ENCODE data around the gene CEL. TPM values are rescaled to one million over a fixed set of nuclear protein-coding genes. Genes with fewer than 3 reads are reported as not detected.

Gene CEL
- polyA plus RNA-seq, 1 donor from 2014 or later, result not detected

DNA sequence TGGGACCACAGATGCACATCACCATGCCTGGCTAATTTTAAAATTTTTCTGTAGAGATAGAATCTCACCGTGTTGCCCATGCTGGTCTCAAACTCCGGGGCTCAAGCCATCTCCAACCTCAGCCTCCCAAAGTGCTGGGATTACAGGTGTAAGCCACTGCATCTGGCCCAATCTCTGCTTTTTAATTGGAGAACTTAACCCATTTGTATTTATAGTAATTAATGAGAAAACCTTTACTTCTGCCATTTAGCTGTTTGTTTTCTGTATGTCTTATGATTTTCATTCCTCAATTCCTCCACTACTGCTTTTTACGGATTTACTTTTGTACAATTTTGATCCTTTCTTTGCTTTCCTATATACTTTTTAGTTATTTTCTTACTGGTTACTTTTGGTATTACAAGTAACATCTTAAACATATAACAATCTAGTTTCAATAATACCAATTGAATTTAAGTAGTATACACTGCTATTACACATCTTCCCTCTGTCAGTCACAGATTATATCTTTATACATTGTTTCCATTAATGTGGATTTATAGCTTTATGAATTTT is 33.1 kb downstream of the CEL start:
- no peak overlapping the region for H3K27ac Mint-ChIP-seq
- peaks cover 4 to 10% (median 6%) of the 10 kb centered on the region in 3 donors for H3K9me3 Mint-ChIP-seq

DNA sequence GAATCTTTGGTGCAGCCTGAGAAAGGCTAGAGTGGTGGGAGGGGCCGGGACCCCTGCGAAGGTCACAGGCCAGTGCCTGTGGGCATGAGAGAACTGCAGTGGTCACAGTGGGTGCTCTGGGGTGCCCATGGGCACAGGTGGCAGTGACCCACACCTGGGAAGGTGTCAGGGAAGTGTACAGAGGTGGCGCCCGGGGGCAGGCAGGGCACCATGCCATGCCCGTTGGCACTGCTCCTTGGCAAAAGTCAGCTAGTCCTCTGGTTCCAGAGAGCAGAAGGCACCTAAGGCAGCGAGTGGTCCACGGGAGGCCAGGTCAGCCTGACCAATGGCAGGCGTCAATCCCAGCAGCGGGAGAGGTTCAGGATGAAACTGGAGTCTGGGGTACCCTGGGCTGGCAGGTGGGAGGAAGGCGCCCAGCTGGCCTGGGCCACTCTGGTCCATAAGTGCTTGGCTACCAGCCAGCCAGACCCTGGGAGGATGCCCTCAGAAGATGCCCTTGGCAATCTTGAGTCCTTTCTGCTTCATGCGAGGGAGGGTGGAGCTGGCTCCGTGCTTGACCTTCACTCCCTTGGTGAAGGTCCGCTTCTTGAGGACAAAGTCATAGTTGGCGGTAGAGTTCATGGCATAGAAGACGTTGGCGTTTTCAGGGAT is 36.4 kb downstream of the CEL start:
- Mint-ChIP-seq H3K36me3 (peaks cover 11% of the 10 kb centered on the region), H3K4me1 (peaks cover 0 to 2% (median 0%) of the 10 kb centered on the region in 3 donors)

More for the DNA sequence above, 33.1 kb downstream of the CEL start:
- H3K27me3 Mint-ChIP-seq, result no peaks in the 10 kb centered on the region
- H3K36me3 Mint-ChIP-seq, result peaks cover 8% of the 10 kb centered on the region
- no peak overlapping the region for H3K4me3 Mint-ChIP-seq
- H3K4me1 Mint-ChIP-seq, result peaks cover 0 to 5% (median 0%) of the 10 kb centered on the region in 3 donors

DNA sequence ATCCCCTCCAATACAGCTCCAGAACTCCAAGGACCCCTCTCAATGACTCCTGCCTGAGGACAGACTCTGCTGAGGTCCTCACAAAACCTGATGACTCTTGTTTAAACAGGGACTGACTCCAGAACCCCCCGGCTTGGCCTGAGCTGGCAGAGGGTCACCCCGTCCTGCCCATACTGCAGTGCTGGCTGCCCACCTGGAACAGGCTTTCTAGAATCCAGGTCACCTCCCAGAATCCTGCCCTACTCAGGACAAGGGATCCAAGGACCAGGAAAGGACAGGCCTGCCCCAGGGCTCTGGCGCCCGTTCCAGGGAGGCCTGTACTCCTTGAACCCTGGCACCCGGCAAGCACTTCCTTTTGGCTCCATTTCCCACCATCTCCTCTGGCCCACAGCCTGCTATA is 37.1 kb downstream of the CEL start:
- H3K27me3 Mint-ChIP-seq, result no peaks in the 10 kb centered on the region
- no peak overlapping the region for H3K27ac Mint-ChIP-seq
- H3K36me3 Mint-ChIP-seq, result peaks cover 11% of the 10 kb centered on the region
- no peak overlapping the region for H3K4me3 Mint-ChIP-seq
- H3K4me1 Mint-ChIP-seq, result peaks cover 0 to 2% (median 0%) of the 10 kb centered on the region in 3 donors
- H3K9me3 Mint-ChIP-seq, result peaks cover 4 to 7% (median 6%) of the 10 kb centered on the region in 3 donors

More for the DNA sequence above, 36.4 kb downstream of the CEL start:
- Mint-ChIP-seq H3K4me3 (no peak overlapping the region), H3K9me3 (peaks cover 4 to 7% (median 6%) of the 10 kb centered on the region in 3 donors), H3K27me3 (no peaks in the 10 kb centered on the region), H3K27ac (no peak overlapping the region)

DNA sequence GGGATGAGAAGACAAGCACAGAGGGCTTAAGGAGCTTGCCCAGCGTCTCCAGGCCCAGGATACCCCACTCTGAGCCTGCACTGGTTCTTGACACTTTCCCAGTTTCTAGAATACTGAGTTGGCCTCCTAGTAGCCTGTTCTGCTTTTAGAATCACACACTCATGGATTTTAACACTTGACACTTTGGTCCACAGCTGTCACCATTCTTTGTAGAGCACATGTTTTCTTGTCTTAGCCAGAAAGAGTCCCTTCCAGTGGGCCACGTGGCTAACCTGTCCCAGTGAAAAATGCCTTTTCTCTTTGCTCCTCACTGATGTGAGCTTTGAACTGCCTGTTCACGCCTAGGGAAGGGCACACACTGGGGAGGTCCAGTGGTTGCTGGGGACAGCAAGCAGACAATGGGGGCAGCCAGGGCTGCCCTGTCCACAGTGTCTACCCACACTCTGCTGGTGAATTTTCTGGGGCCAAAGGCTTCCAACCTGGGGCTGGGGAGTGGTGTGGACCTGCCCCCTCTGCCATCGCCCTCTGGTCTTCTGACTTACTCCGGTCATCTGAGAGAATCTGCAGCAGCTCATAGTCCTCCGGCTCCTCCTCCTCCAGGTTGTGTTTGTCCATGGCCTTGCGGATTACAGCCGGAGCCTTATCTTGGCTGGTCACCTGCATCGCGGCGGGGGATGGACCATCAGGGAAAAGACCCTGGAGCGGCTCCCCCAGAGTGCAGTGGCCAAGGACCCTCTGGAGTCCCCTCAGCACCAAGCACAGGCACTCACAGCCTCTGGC is 38.1 kb downstream of the CEL start:
- Mint-ChIP-seq H3K36me3 (peaks cover 11% of the 10 kb centered on the region), H3K9me3 (peaks cover 4 to 7% (median 6%) of the 10 kb centered on the region in 3 donors), H3K4me1 (peaks cover 0 to 2% (median 0%) of the 10 kb centered on the region in 3 donors), H3K27me3 (no peaks in the 10 kb centered on the region), H3K27ac (no peak overlapping the region), H3K4me3 (no peak overlapping the region)

DNA sequence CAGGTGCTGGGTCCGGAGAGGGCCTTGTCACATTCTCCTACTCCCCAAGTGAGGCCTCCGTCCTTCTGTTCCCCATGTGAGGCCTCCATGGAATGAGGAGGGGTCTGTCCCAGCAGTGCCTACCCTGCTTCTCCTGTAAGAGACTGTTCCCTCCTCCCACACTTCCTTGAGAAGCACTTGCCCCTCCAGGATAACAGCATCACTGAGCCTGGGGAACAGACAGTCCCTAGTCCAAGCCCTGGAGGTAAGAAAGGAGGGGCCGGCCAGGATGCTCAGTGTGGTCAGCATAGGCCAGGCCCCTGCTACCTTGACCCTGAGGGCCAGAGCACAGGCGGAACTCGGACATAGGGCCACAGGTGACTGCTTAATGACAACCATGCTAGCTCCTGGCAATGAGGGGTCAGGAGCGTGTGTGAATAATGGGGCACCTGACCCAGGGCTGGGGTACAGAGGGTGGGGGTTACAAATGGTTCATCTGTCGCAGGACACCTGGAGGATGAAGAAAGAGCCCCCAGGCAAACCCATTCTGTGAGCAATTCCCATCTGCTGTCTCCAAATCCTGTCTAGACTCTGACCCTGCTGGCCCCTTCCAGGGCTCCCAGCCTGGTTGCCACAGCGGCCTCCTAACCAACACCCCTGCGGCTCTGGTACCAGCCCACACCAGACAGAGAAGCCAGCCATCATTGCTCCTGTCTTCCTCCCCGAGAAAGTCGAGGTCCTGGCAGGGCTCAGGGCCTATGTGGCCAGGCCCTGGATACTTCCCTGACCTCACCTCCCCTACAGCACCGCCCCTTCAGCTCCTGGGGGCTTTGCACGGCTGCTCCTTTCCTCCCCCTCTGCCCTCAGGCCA is 39.0 kb downstream of the CEL start:
- Mint-ChIP-seq H3K4me1 (peaks cover 0 to 2% (median 0%) of the 10 kb centered on the region in 3 donors), H3K36me3 (peaks cover 11% of the 10 kb centered on the region), H3K9me3 (peaks cover 4 to 7% (median 6%) of the 10 kb centered on the region in 3 donors), H3K4me3 (peak overlapping the region in 1 of 4 donors; percentile 41), H3K27ac (no peak overlapping the region), H3K27me3 (no peaks in the 10 kb centered on the region)

DNA sequence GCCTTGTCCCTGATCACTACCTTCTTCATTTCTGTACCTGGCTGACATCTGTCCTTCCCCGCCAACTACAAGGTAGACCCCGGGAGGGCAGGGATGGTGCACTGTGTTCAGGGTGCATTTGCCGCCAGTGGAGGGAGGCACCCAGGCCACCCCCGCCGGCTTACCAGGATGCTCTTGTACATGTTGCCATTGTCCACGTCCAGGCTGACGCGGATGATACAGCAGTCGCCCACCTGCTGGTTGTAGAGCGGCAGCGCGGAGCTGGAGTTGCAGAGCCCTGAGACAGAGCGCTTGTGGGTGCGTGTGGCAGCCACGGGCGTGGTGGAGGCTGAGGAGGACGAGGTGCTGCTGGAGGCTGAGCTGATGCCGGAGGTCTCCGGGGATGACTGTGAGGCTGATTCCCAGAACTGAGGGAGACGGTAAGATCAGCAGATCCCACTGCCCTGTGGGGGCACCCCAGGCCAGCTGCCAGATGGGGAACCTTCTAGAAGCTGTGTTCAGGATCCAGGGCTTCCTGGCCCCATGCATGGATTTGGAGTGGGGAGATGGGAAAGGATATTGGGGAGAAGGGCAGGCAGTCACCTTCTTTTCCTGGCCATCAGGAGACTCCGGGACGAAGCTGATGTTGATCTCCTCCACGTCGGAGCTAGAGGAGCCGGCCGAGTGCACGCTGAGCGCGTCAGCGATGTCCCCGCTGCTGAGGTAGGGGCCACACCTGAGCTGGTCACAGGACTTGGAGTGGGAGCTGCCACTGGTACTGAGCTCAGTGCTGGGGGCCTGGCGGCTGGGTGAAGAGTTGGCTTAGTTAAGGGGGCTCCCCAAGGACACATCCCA is 39.8 kb downstream of the CEL start:
- no peaks in the 10 kb centered on the region for H3K27me3 Mint-ChIP-seq
- peaks cover 0 to 2% (median 0%) of the 10 kb centered on the region in 3 donors for H3K4me1 Mint-ChIP-seq
- H3K9me3 Mint-ChIP-seq, result peaks cover 0 to 3% (median 2%) of the 10 kb centered on the region in 3 donors
- H3K4me3 Mint-ChIP-seq, result no peak overlapping the region
- H3K27ac Mint-ChIP-seq, result peak overlapping the region in 1 of 3 donors; percentile 23
- H3K36me3 Mint-ChIP-seq, result peaks cover 11% of the 10 kb centered on the region

DNA sequence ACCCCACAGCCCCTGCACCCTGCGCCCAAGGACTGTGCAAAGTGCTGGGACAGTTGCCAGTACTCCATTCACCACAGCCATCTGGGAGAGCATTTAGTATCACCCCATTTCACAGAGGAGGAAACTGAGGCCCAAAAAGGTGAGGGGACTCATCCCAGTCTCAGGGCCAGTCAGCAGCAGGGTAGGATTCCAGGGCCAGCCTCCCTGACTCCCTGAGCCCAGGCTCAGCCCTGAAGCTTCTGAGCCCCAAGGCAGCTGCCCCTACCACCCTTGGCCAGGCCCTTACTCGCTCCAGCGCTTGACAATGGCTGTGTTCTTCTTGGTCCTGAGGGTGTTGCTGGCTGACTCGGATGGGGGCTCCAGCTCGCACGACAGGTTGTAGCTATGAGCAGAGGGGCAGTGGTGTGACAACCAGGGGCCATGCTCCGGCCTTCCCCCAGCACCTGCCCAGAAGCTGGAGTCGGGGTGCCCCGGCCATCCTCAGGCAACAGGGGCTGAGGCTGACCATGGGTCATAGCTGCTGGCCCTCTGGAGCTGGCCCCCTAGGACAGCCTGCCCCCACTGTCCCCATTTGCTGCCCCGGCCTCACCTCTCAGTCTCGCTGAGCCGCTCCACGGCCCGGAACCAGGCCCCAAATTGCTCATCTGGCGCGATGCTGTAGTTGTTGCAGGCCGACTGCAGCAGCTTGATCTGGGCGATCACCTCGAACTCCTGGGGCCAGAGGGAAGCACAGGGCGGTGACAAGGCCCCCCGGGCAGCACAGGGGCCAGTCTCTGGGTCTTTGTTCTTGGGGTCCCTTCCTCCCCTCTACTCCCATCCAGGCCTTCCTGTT is 40.6 kb downstream of the CEL start:
- Mint-ChIP-seq H3K27me3 (no peaks in the 10 kb centered on the region), H3K4me3 (no peak overlapping the region), H3K36me3 (peaks cover 11% of the 10 kb centered on the region), H3K27ac (peak overlapping the region in 1 of 3 donors; percentile 23), H3K9me3 (peaks cover 0 to 2% (median 0%) of the 10 kb centered on the region in 3 donors), H3K4me1 (peaks cover 0 to 2% (median 0%) of the 10 kb centered on the region in 3 donors)

DNA sequence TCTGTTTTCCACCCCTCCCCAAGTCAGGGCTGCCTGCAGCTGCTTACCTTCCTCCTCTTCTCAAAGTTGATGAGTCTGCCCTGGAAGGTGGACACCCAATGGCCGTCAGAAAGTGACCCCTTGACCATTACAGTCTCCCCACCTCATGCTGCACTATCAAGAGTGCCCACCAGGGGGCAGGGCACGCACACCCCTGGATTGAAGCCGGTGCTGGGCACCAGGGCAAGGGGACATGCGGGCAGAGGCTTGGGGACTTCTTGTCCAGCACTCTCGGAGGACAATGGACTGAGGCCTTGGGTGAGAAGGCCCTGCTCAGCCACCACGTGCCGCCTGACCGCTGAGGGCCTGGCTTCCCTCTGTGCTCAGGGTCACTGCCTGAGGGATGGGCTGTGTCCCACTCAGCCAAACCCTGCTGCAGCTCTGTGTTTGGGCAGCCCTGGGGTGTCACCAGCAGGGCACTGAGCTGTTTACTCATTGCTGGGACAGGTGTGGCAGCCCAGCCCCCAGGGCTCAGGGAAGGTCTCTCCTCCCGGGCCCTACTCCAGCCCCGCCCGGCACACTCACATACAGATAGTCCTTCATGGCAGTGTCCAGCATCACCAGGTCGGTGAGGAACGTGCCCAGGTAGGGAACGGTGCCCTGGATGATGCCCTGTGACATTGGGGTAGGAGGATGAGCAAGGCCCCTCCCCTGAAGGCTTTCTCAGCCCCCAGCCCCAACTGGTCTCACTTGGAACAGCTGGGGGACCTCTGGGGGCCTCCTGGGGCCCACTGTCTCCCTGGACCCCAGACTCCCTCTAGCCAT is 41.6 kb downstream of the CEL start:
- Mint-ChIP-seq H3K4me1 (peaks cover 0 to 2% (median 0%) of the 10 kb centered on the region in 3 donors), H3K4me3 (no peak overlapping the region), H3K36me3 (peaks cover 9% of the 10 kb centered on the region), H3K27me3 (no peaks in the 10 kb centered on the region), H3K9me3 (peaks cover 0 to 2% (median 0%) of the 10 kb centered on the region in 3 donors), H3K27ac (peak overlapping the region in 2 of 3 donors; percentile 46 to 51)

DNA sequence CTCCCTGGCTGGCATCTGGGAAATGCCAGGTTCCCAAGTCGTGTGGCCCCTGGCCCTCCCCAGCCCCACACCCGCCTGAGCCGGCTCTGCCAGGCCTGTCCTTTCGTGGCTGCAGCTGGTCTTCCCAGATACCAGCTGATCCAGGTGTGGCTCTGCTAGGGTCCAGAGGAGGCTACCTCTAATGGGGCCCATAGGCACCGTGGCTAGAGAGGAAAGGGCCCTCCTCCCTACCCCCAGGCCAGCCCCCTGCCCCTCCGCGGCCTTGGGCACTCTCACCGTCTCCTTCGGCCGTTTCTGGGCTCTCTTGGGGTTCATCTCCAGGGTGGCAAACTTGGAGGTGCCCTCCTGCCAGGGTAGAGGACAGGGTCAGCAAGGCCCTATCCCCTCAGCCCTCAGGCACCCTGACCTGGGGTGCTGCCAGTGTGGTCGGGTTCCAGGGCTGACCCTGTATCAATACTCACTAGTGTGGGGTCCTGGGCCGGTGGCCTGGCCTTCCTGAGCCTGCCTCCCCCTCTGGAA is 42.3 kb downstream of the CEL start:
- Mint-ChIP-seq H3K9me3 (peaks cover 0 to 1% (median 0%) of the 10 kb centered on the region in 3 donors), H3K4me1 (peaks cover 0 to 2% (median 0%) of the 10 kb centered on the region in 3 donors), H3K4me3 (no peak overlapping the region), H3K27me3 (no peaks in the 10 kb centered on the region), H3K36me3 (peaks cover 9% of the 10 kb centered on the region), H3K27ac (peak overlapping the region in 1 of 3 donors; percentile 73)

DNA sequence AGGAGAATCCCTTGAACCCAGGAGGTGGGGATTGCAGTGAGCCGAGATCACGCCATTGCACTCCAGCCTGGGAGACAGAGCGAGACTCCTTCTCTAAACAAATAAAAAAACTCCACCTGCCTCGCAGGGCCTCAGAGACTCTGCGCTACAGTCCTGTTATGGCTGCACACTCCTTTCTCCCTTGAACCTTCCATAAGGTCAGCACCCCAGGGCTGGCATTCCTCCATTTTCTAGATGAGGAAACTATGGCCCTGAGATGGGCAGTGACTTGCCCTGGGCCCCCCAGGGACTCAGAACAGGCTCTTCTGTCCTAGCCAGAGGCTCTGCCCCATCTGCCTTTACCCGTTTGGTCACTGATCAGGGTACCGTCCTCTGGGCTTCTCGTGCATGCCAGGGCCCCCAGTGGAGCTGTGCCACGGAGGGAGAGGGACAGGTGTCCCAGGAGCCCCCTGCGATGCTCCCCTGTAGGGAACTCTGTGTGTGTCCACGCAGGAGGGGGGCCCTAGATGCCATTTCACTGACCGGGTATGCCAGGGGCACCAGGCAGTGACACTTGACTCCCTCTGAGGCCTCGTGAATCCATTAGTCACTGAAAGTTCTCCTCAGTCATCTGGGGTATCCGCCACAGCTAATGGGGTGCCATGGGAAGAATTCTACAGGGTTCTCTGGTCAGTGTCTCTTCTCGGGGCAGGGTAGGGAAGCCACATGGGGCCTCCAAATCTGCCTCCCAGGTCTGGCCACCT is 43.1 kb downstream of the CEL start:
- Mint-ChIP-seq H3K9me3 (no peaks in the 10 kb centered on the region), H3K4me1 (peaks cover 0 to 2% (median 0%) of the 10 kb centered on the region in 3 donors), H3K36me3 (peaks cover 7% of the 10 kb centered on the region), H3K27me3 (no peaks in the 10 kb centered on the region), H3K4me3 (no peak overlapping the region), H3K27ac (peak overlapping the region in 1 of 3 donors; percentile 73)

DNA sequence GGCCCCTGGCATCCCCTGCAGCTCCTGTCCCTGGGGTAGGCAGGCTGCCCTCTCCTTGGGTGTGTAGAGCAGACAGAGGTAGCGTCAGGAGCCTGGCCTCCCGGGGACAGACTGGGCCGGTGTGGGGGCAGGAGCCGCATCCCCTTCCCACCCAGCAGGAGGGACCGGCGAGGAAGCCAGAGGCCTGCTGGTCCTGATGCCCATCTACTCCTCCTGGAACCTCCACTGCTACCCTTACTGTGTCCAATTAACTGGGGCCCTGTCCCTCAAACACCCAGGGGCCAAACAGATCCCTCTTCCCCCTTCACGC is 43.6 kb downstream of the CEL start:
- H3K36me3 Mint-ChIP-seq, result peaks cover 7% of the 10 kb centered on the region
- peaks cover 0 to 2% (median 0%) of the 10 kb centered on the region in 3 donors for H3K4me1 Mint-ChIP-seq
- H3K4me3 Mint-ChIP-seq, result no peak overlapping the region
- no peak overlapping the region for H3K27ac Mint-ChIP-seq
- no peaks in the 10 kb centered on the region for H3K27me3 Mint-ChIP-seq
- H3K9me3 Mint-ChIP-seq, result no peaks in the 10 kb centered on the region

Data from IgD-negative memory B cell (primary cell).